Peyer's patch (tissue), 4 donors: Measurements from ENCODE around the gene RHOJ.

Experiments
- CTCF ChIP-seq, 6 experiments: fragments of 450-650 bp in 4 of 6; fragments of 200-600 bp in 2 of 6; sonication (generic) in 1 of 6; IDR thresholded peaks; one replicate each; pipeline ENCODE4 v1.5.1; 2017 to 2019; ENCODE audit warnings: antibody characterized with exemption in 6 of 6, mild to moderate bottlenecking in 3 of 6, moderate library complexity in 1 of 6
- POLR2A ChIP-seq, 2 donors: fragments of 450-650 bp; IDR thresholded peaks; one replicate each; pipeline ENCODE4 v1.5.1; 2017; ENCODE audit warnings: antibody characterized with exemption in 2 of 2, mild to moderate bottlenecking in 2 of 2, moderate library complexity in 2 of 2

- TF ChIP-seq CTCF (IDR thresholded peaks at IDR 0.05) (no peak), POLR2A (IDR thresholded peaks at IDR 0.05) (no peak)
Measured at GRCh38 chr14:63273129-63273528, 68.9 kb downstream of the RHOJ start.
